Aorta (tissue), 5 donors: ENCODE data around the gene PALB2. TPM values are rescaled to one million over a fixed set of nuclear protein-coding genes. Genes with fewer than 3 reads are reported as not detected.
"Not testable (repeated sequence)": the region's sequence is repeated elsewhere in the genome, so short reads cannot be mapped to it uniquely, and the experiment has no call there.

Experiments used
- ATAC-seq: fragments of 200-7000 bp; cut with Tn5 transposase; one replicate; pipeline ENCODE4 v1.9.1; 2022; ENCODE audit warnings: moderate library complexity; ENCODE audit not compliant: low FRiP score
- DNase-seq, 2 donors: peaks; one replicate each; pipeline ENCODE4 v3.0.0-alpha.2; 2020
- H3K27ac ChIP-seq, 2 donors: one replicate each; pipeline ENCODE4 v1.5.1; 2013; ENCODE audit warnings: low read length in 2 of 2, mild to moderate bottlenecking in 2 of 2, moderate library complexity in 2 of 2, control low read depth in 1 of 2, inconsistent platforms in 1 of 2, low read depth in 1 of 2
- H3K27me3 ChIP-seq, 2 donors: one replicate each; pipeline ENCODE4 v1.6.1; 2013; ENCODE audit warnings: control low read depth in 1 of 2, low read length in 1 of 2, mild to moderate bottlenecking in 1 of 2, moderate library complexity in 1 of 2; ENCODE audit not compliant: insufficient read depth in 2 of 2, control insufficient read depth in 1 of 2
- H3K36me3 ChIP-seq, 2 donors: one replicate each; pipeline ENCODE4 v1.6.1; 2013; ENCODE audit warnings: control low read depth in 1 of 2, low read length in 1 of 2, mild to moderate bottlenecking in 1 of 2; ENCODE audit not compliant: insufficient read depth in 2 of 2, control insufficient read depth in 1 of 2
- H3K4me1 ChIP-seq, 2 donors: one replicate each; pipeline ENCODE4 v1.6.1; 2013; ENCODE audit warnings: low read length in 2 of 2, control low read depth in 1 of 2, mild to moderate bottlenecking in 1 of 2, moderate library complexity in 1 of 2; ENCODE audit not compliant: insufficient read depth in 2 of 2, control insufficient read depth in 1 of 2
- H3K4me3 ChIP-seq, 2 donors: one replicate each; pipeline ENCODE4 v1.5.1; 2013; ENCODE audit warnings: low read length in 2 of 2, control low read depth in 1 of 2, mild to moderate bottlenecking in 1 of 2
- H3K9me3 ChIP-seq: one replicate; pipeline ENCODE4 v1.6.1; 2013; ENCODE audit warnings: mild to moderate bottlenecking, low read length; ENCODE audit not compliant: control insufficient read depth
- WGBS, 2 donors: extraction: QIAGEN DNeasy Blood & Tissue Kit; methylation state at CpG; one replicate each; pipeline ENCODE4 v1.1.7; 2013; 5-methylcytosine and 5-hydroxymethylcytosine counted together
- intact Hi-C, 2 donors: fragments of 100-400 bp; cut with DNase I; formaldehyde crosslinking; loops; one replicate each; pipeline versions ENCODE4 v1.14.2 to v1.15.0; 2022
- polyA plus RNA-seq, 2 donors: library from polyadenylated mRNA; stranded (reverse); fragments of 200-250 nt; gene quantifications; one replicate each; pipeline ENCODE4 v1.2.3, GENCODE V29; 2013
- total RNA-seq, 2 donors: library from RNA; stranded (reverse); fragmentation: NEBNext Ultra II Directional; extraction: Animal tissue kit (Norgen Biotek cat#: 25700); gene quantifications; one replicate each; pipeline ENCODE4 v1.2.1, GENCODE V29; 2021
- donor health status: healthy with polysubstance abuse.
- donor health status: Bipolar disorder and iron deficiency.
- donor health status: DM: no; HTN: no; CAD: no.
- donor health status: DM: no; HTN: no; CAD: no.
- donor health status: DM: yes; HTN: yes; CAD: no.

The PALB2 gene
- total and polyA plus RNA-seq, 4 donors = 3.5 to 10.9 (median 8.6) TPM

DNA sequence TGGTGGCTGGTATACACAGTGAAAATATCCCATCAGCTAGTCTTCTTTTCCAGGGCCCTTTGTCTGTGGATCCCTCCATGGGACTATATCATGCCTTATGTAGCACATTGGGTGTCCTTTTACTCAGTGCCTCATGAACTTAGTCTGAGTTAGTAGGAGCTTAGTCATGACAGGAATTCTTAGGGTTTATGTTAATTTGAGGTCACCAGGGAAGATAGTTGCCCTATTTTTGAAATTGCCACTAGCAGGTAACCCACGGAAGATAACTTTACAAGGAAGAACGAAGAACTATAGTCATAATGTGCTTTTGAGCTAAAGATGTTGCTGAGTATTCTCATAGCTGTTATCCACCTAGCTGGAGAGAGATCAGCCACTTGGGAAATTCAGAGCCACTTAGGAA is 22.8 kb upstream of the PALB2 start:
- Histone ChIP-seq H3K27me3 (no peaks in the 10 kb centered on the region), H3K4me1 (no peaks in the 10 kb centered on the region), H3K27ac (no peak overlapping the region), H3K9me3 (no peaks in the 10 kb centered on the region), H3K4me3 (no peak overlapping the region), H3K36me3 (peaks cover 11 to 15% of the 10 kb centered on the region in 2 donors)
- intact Hi-C loops = no loop called here
- ATAC-seq = no peak
- 95 to 97% methylated on average over 2 of the region's 2 CpGs for WGBS, 2 donors
- DNase-seq = no peak

DNA sequence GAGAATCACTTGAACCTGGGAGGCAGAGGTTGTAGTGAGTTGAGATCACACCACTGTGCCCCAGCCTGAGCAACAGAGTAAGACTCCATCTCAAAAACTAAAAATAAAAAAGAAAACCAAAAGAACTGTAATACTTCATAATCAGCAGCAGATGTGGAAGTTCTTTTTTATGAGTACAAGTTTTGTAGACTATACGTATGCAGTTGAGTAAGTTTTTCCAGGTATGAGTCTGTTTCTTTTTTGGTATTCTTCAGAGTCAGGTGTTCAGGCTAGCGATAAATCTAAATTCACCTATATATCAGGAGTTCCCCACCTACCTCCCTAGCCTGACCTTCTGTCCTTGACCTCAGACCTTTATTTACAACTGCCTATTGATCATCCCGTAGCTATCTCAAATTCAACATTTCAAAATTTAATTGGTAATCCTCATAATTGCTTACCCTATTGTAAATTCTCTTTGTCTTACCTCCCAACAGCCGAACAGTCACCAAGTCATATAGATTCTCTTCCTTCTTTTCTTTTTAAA is 10.9 kb upstream of the PALB2 start:
- H3K4me1 ChIP-seq = no peaks in the 10 kb centered on the region
- H3K36me3 ChIP-seq = peaks cover 0 to 3% of the 10 kb centered on the region in 2 donors
- intact Hi-C loops = no loop called here
- no peak overlapping the region for H3K4me3 ChIP-seq
- DNase-seq (no peak), ATAC-seq (no peak)
- H3K27ac ChIP-seq = no peak overlapping the region
- no peaks in the 10 kb centered on the region for H3K27me3 ChIP-seq
- WGBS, 2 donors = 95 to 98% methylated on average over 4 of the region's 4 CpGs
- no peaks in the 10 kb centered on the region for H3K9me3 ChIP-seq

DNA sequence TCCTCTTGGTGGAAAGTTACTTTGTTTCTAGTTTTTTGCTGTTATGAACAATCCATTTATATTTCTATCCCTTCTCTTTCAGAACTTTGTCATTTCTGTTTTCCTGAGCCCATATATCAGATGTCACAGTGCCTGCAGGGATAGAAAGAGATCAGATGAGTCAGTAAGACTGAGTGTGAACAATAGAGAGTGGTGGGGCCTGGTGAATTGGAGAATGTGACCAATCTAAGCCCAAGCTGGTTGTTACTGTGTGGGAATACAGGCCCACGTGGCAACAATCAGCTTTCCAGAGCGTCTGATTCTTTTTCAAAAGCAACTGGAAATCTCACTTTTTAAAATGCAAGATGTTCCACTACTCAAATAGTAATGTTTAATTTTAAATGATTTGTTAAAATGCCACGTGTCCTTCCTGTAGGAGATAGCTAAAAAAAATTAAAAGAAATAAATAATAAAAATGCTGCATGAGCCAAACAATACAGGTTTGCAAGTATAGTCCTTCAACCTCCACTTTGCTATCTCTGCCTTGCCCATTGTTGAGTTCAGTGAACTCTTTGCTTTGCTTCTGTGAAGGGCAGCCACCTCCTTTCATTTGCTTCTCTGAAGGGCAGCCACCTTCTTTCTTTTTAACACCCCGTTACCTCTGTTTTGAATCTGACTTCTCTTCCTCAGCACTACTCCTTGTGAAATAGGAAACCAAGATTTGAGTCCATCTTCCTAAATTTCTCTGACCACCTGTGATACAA is 9.7 kb upstream of the PALB2 start:
- ATAC-seq (no peak), DNase-seq (no peak)
- intact Hi-C loops = no loop called here
- Histone ChIP-seq H3K27ac (no peak overlapping the region), H3K4me3 (no peak overlapping the region), H3K27me3 (no peaks in the 10 kb centered on the region), H3K36me3 (peaks cover 0 to 3% of the 10 kb centered on the region in 2 donors), H3K4me1 (no peaks in the 10 kb centered on the region), H3K9me3 (no peaks in the 10 kb centered on the region)
- WGBS, 2 donors = 78 to 81% methylated on average over 4 of the region's 4 CpGs

DNA sequence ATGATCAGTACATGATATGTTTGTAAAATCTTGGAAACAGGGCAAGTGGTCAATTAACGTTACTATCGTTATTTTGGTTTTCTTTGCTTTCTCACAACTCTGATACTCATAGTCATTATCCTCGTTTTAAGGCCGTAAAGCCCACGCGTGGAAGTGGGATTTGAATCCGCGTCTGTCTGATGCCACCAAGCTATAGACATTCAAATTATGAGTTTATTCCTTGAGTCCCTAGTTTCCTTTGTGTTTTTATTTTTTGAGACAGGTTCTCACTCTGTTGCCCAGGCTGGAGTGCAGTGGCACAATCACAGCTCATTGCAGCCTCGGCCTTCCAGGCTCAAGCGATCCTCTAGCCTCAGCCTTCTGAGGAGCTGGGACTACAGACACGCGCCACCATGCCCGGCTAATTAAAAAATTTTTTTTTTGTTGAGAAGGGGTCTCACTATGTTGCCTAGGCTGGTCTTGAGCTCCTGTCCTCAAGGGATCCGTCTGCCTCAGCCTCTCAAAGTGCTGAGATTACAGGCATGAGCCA is 1.2 kb upstream of the PALB2 start:
- 68 to 73% methylated on average over 14 of the region's 14 CpGs for WGBS, 2 donors
- intact Hi-C loops = loop anchor here in 1 of 2 donors (5.0 kb wide), 1 partner anchor 50 kb away; no protein-coding TSS in a partner anchor
- ATAC-seq = no peak
- Histone ChIP-seq H3K9me3 (no peaks in the 10 kb centered on the region), H3K4me3 (peak overlapping the region in 1 of 2 donors; percentile 68), H3K27me3 (no peaks in the 10 kb centered on the region), H3K36me3 (no peaks in the 10 kb centered on the region), H3K4me1 (peaks cover 0 to 2% of the 10 kb centered on the region in 2 donors), H3K27ac (no peak overlapping the region)
- DNase-seq = no peak

DNA sequence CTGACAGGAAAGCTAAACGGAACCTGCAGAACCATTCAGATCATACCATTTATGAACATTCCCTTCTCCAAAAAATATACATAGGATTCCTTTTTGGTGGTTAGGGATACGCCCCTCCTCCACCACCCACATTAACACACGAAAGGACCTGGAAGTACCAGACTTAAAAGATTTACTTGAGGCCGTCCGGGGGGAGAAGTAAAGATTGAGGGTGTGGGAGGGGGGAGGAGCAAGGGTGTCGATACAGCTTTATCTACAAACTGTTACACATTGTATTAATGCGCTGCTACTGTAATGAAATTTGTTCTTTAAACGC is 537 bp downstream of the PALB2 start:
- Histone ChIP-seq H3K36me3 (no peaks in the 10 kb centered on the region), H3K9me3 (no peaks in the 10 kb centered on the region), H3K4me1 (peaks cover 0 to 2% of the 10 kb centered on the region in 2 donors), H3K27me3 (no peaks in the 10 kb centered on the region), H3K27ac (no peak overlapping the region), H3K4me3 (peak overlapping the region; percentile 68 to 96)
- intact Hi-C loops = loop anchor here (2.0 to 5.0 kb wide), 2 partner anchors 46 to 48 kb away; no protein-coding TSS in a partner anchor
- DNase-seq = no peak
- 0 to 1% methylated on average over 8 of the region's 8 CpGs for WGBS, 2 donors
- ATAC-seq = no peak

DNA sequence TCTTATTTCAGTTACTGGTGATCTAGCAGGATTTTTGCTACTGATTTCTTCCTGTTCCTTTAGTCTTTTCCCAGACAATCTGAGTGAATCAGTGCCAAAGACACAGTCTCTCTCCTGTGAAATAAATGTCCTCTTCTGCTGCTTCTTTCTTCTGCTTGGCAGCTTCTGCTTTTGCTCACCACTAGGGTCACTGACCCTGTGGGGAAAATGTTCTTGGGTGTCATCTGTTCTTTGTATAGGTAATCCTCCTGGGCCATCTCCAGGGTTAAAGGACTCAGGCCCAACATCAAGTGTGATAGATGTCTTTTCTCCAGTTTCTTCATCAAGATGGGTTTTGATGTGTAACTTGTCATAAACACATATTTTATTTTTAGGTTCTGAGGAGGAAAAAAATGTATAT is 5.2 kb downstream of the PALB2 start:
- no peak for DNase-seq
- H3K9me3 ChIP-seq = no peaks in the 10 kb centered on the region
- peaks cover 0 to 2% of the 10 kb centered on the region in 2 donors for H3K4me1 ChIP-seq
- no peak overlapping the region for H3K4me3 ChIP-seq
- no peaks in the 10 kb centered on the region for H3K36me3 ChIP-seq
- no peak overlapping the region for H3K27ac ChIP-seq
- no peaks in the 10 kb centered on the region for H3K27me3 ChIP-seq
- ATAC-seq = no peak
- intact Hi-C loops = no loop called here

- no peak overlapping the region for H3K27ac ChIP-seq
- intact Hi-C loops = no loop called here
- WGBS, 2 donors = 94 to 95% methylated on average over 4 of the region's 4 CpGs
- ATAC-seq (no peak), DNase-seq (no peak)
- H3K9me3 ChIP-seq = no peaks in the 10 kb centered on the region
- no peaks in the 10 kb centered on the region for H3K27me3 ChIP-seq
- no peaks in the 10 kb centered on the region for H3K36me3 ChIP-seq
- H3K4me3 ChIP-seq = no peak overlapping the region
- no peaks in the 10 kb centered on the region for H3K4me1 ChIP-seq
These were observed 6.6 kb downstream of the PALB2 start for GRCh38 chr16:23634461-23635036.

DNA sequence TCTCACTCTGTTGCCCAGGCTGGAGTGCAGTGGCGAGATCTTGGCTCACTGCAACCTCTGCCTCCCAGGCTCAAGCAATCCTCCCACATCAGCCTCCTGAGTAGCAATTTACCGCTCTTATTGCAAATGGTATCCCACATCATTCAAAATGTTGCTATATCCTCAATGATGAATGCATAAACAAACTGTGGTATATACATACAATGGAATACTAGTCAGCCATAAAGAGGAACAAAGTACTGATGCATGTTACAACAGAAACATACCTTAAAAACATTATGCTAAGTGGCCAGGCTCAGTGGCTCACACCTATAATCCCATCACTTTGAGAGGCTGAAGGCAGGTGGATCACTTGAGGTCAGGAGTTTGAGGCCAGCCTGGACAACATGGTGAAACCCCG is 9.2 kb downstream of the PALB2 start:
- H3K4me3 ChIP-seq, intact Hi-C loops, ATAC-seq, H3K36me3 ChIP-seq, H3K9me3 ChIP-seq, H3K27me3 ChIP-seq, H3K27ac ChIP-seq, DNase-seq, H3K4me1 ChIP-seq: not testable (repeated sequence)
- 99% methylated on average over 3 of the region's 3 CpGs for WGBS, 2 donors

DNA sequence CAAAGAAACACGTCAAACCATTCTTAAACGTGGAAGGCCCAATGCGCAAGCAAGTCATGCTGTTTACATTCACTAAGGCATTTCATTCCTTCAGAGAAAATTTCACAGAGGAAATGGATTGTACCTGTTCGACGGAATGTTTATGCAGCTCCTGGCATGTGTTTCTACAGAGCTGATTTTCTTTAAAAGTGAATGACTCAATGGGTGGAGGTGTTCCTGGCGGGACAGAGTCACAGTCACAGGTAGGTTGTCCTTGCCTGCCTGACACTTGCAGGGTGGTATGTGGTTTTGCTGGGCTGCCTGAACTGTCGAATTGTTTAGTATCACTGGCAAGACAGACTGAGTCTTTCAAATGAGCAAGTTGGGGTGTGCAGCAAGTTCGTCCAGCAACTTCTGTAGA is 11.6 kb downstream of the PALB2 start:
- 91 to 94% methylated on average over 8 of the region's 8 CpGs for WGBS, 2 donors
- ATAC-seq (no peak), DNase-seq (no peak)
- Histone ChIP-seq H3K36me3 (peaks cover 0 to 2% of the 10 kb centered on the region in 2 donors), H3K4me1 (no peaks in the 10 kb centered on the region), H3K4me3 (no peak overlapping the region), H3K9me3 (no peaks in the 10 kb centered on the region), H3K27me3 (no peaks in the 10 kb centered on the region), H3K27ac (no peak overlapping the region)
- intact Hi-C loops = no loop called here
